ENCODE measurements around the gene HCCS.
"Not testable (repeated sequence)": the region's sequence is repeated elsewhere in the genome, so short reads cannot be mapped to it uniquely, and the experiment has no call there.

HCCS gene

GRCh38 chrX:11119313-11119943 lies 8.3 kb downstream of the HCCS start:
- Histone ChIP-seq H3K27ac (ENCODE audit: low read depth, low read length) (no peak overlapping the region), H3K36me3 (ENCODE audit: control insufficient read depth in 1 of 2, insufficient read depth in 2 of 2, low read length in 2 of 2) (peaks cover 66 to 75% of the 10 kb centered on the region in 2 donors), H3K4me1 (ENCODE audit: control insufficient read depth in 1 of 2, insufficient read depth in 2 of 2, low read length in 2 of 2) (no peaks in the 10 kb centered on the region), H3K9ac (ENCODE audit: low read depth in 1 of 2, low read length in 2 of 2) (no peak overlapping the region), H3K27me3 (ENCODE audit: control insufficient read depth in 1 of 2, insufficient read depth in 2 of 2, low read length in 2 of 2) (no peaks in the 10 kb centered on the region), H3K9me3 (ENCODE audit: control insufficient read depth in 1 of 2, low read length in 2 of 2) (no peaks in the 10 kb centered on the region), H3K4me3 (ENCODE audit: low read depth in 1 of 2, low read length in 2 of 2) (no peak overlapping the region)

- H3K4me1 ChIP-seq (ENCODE audit: control insufficient read depth in 1 of 2, insufficient read depth in 2 of 2, low read length in 2 of 2); H3K9me3 ChIP-seq (ENCODE audit: control insufficient read depth in 1 of 2, low read length in 2 of 2); H3K4me3 ChIP-seq (ENCODE audit: low read depth in 1 of 2, low read length in 2 of 2); H3K27ac ChIP-seq (ENCODE audit: low read depth, low read length); H3K9ac ChIP-seq (ENCODE audit: low read depth in 1 of 2, low read length in 2 of 2); H3K27me3 ChIP-seq (ENCODE audit: control insufficient read depth in 1 of 2, insufficient read depth in 2 of 2, low read length in 2 of 2): not testable (repeated sequence)
- peaks cover 37 to 40% of the 10 kb centered on the region in 2 donors for H3K36me3 ChIP-seq (ENCODE audit: control insufficient read depth in 1 of 2, insufficient read depth in 2 of 2, low read length in 2 of 2)
Measured at GRCh38 chrX:11123087-11123486, 12.0 kb downstream of the HCCS start.

- no peak overlapping the region for H3K27ac ChIP-seq (ENCODE audit: low read depth, low read length)
Measured at GRCh38 chrX:11124112-11124511, 13.0 kb downstream of the HCCS start.

GRCh38 chrX:11125060-11125459 lies 13.9 kb downstream of the HCCS start:
- peaks cover 3 to 5% of the 10 kb centered on the region in 2 donors for H3K4me1 ChIP-seq (ENCODE audit: control insufficient read depth in 1 of 2, insufficient read depth in 2 of 2, low read length in 2 of 2)
- H3K36me3 ChIP-seq (ENCODE audit: control insufficient read depth in 1 of 2, insufficient read depth in 2 of 2, low read length in 2 of 2): peaks cover 21% of the 10 kb centered on the region in 2 donors
- no peaks in the 10 kb centered on the region for H3K9me3 ChIP-seq (ENCODE audit: control insufficient read depth in 1 of 2, low read length in 2 of 2)
- H3K27ac ChIP-seq (ENCODE audit: low read depth, low read length): no peak overlapping the region
- no peak overlapping the region for H3K9ac ChIP-seq (ENCODE audit: low read depth in 1 of 2, low read length in 2 of 2)
- H3K4me3 ChIP-seq (ENCODE audit: low read depth in 1 of 2, low read length in 2 of 2): no peak overlapping the region
- no peaks in the 10 kb centered on the region for H3K27me3 ChIP-seq (ENCODE audit: control insufficient read depth in 1 of 2, insufficient read depth in 2 of 2, low read length in 2 of 2)

More at GRCh38 chrX:11124112-11124511, 13.0 kb downstream of the HCCS start:
- Histone ChIP-seq H3K4me1 (ENCODE audit: control insufficient read depth in 1 of 2, insufficient read depth in 2 of 2, low read length in 2 of 2) (peaks cover 0 to 3% of the 10 kb centered on the region in 2 donors), H3K36me3 (ENCODE audit: control insufficient read depth in 1 of 2, insufficient read depth in 2 of 2, low read length in 2 of 2) (peaks cover 27 to 30% of the 10 kb centered on the region in 2 donors), H3K27me3 (ENCODE audit: control insufficient read depth in 1 of 2, insufficient read depth in 2 of 2, low read length in 2 of 2) (no peaks in the 10 kb centered on the region), H3K4me3 (ENCODE audit: low read depth in 1 of 2, low read length in 2 of 2) (no peak overlapping the region), H3K9ac (ENCODE audit: low read depth in 1 of 2, low read length in 2 of 2) (no peak overlapping the region), H3K9me3 (ENCODE audit: control insufficient read depth in 1 of 2, low read length in 2 of 2) (no peaks in the 10 kb centered on the region)

- Histone ChIP-seq H3K27ac (ENCODE audit: low read depth, low read length) (no peak overlapping the region), H3K27me3 (ENCODE audit: control insufficient read depth in 1 of 2, insufficient read depth in 2 of 2, low read length in 2 of 2) (no peaks in the 10 kb centered on the region), H3K9ac (ENCODE audit: low read depth in 1 of 2, low read length in 2 of 2) (no peak overlapping the region), H3K4me1 (ENCODE audit: control insufficient read depth in 1 of 2, insufficient read depth in 2 of 2, low read length in 2 of 2) (peaks cover 10% of the 10 kb centered on the region in 2 donors), H3K36me3 (ENCODE audit: control insufficient read depth in 1 of 2, insufficient read depth in 2 of 2, low read length in 2 of 2) (no peaks in the 10 kb centered on the region), H3K9me3 (ENCODE audit: control insufficient read depth in 1 of 2, low read length in 2 of 2) (no peaks in the 10 kb centered on the region), H3K4me3 (ENCODE audit: low read depth in 1 of 2, low read length in 2 of 2) (no peak overlapping the region)
Measured at GRCh38 chrX:11129534-11130105, 18.5 kb downstream of the HCCS start.

- Histone ChIP-seq H3K4me3 (ENCODE audit: low read depth in 1 of 2, low read length in 2 of 2) (no peak overlapping the region), H3K27ac (ENCODE audit: low read depth, low read length) (no peak overlapping the region), H3K36me3 (ENCODE audit: control insufficient read depth in 1 of 2, insufficient read depth in 2 of 2, low read length in 2 of 2) (no peaks in the 10 kb centered on the region), H3K27me3 (ENCODE audit: control insufficient read depth in 1 of 2, insufficient read depth in 2 of 2, low read length in 2 of 2) (no peaks in the 10 kb centered on the region), H3K9me3 (ENCODE audit: control insufficient read depth in 1 of 2, low read length in 2 of 2) (no peaks in the 10 kb centered on the region), H3K9ac (ENCODE audit: low read depth in 1 of 2, low read length in 2 of 2) (no peak overlapping the region), H3K4me1 (ENCODE audit: control insufficient read depth in 1 of 2, insufficient read depth in 2 of 2, low read length in 2 of 2) (peaks cover 7 to 10% of the 10 kb centered on the region in 2 donors)
Measured at GRCh38 chrX:11130136-11130535, 19.0 kb downstream of the HCCS start.

- H3K4me1 ChIP-seq (ENCODE audit: control insufficient read depth in 1 of 2, insufficient read depth in 2 of 2, low read length in 2 of 2): peaks cover 7 to 10% of the 10 kb centered on the region in 2 donors
- H3K4me3 ChIP-seq (ENCODE audit: low read depth in 1 of 2, low read length in 2 of 2): no peak overlapping the region
- no peak overlapping the region for H3K27ac ChIP-seq (ENCODE audit: low read depth, low read length)
- no peaks in the 10 kb centered on the region for H3K9me3 ChIP-seq (ENCODE audit: control insufficient read depth in 1 of 2, low read length in 2 of 2)
- no peak overlapping the region for H3K9ac ChIP-seq (ENCODE audit: low read depth in 1 of 2, low read length in 2 of 2)
- no peaks in the 10 kb centered on the region for H3K36me3 ChIP-seq (ENCODE audit: control insufficient read depth in 1 of 2, insufficient read depth in 2 of 2, low read length in 2 of 2)
- H3K27me3 ChIP-seq (ENCODE audit: control insufficient read depth in 1 of 2, insufficient read depth in 2 of 2, low read length in 2 of 2): no peaks in the 10 kb centered on the region
Measured at GRCh38 chrX:11131146-11131545, 20.0 kb downstream of the HCCS start.

GRCh38 chrX:11135564-11136185 lies 24.5 kb downstream of the HCCS start:
- peaks cover under 1 to 3% of the 10 kb centered on the region in 2 donors for H3K4me1 ChIP-seq (ENCODE audit: control insufficient read depth in 1 of 2, insufficient read depth in 2 of 2, low read length in 2 of 2)
- H3K9me3 ChIP-seq (ENCODE audit: control insufficient read depth in 1 of 2, low read length in 2 of 2): no peaks in the 10 kb centered on the region
- H3K27me3 ChIP-seq (ENCODE audit: control insufficient read depth in 1 of 2, insufficient read depth in 2 of 2, low read length in 2 of 2): no peaks in the 10 kb centered on the region
- H3K27ac ChIP-seq (ENCODE audit: low read depth, low read length): no peak overlapping the region
- H3K9ac ChIP-seq (ENCODE audit: low read depth in 1 of 2, low read length in 2 of 2): no peak overlapping the region
- no peaks in the 10 kb centered on the region for H3K36me3 ChIP-seq (ENCODE audit: control insufficient read depth in 1 of 2, insufficient read depth in 2 of 2, low read length in 2 of 2)
- no peak overlapping the region for H3K4me3 ChIP-seq (ENCODE audit: low read depth in 1 of 2, low read length in 2 of 2)

- Histone ChIP-seq H3K4me1 (ENCODE audit: control insufficient read depth in 1 of 2, insufficient read depth in 2 of 2, low read length in 2 of 2) (no peaks in the 10 kb centered on the region), H3K9me3 (ENCODE audit: control insufficient read depth in 1 of 2, low read length in 2 of 2) (no peaks in the 10 kb centered on the region), H3K9ac (ENCODE audit: low read depth in 1 of 2, low read length in 2 of 2) (no peak overlapping the region), H3K4me3 (ENCODE audit: low read depth in 1 of 2, low read length in 2 of 2) (no peak overlapping the region), H3K36me3 (ENCODE audit: control insufficient read depth in 1 of 2, insufficient read depth in 2 of 2, low read length in 2 of 2) (no peaks in the 10 kb centered on the region), H3K27me3 (ENCODE audit: control insufficient read depth in 1 of 2, insufficient read depth in 2 of 2, low read length in 2 of 2) (no peaks in the 10 kb centered on the region), H3K27ac (ENCODE audit: low read depth, low read length) (no peak overlapping the region)
Measured at GRCh38 chrX:11137543-11138139, 26.5 kb downstream of the HCCS start.
